Embryonic facial prominence (tissue), 1 donor: Measurements from ENCODE around the gene EPHA2.
"Not testable (repeated sequence)": the region's sequence is repeated elsewhere in the genome, so short reads cannot be mapped to it uniquely, and the experiment has no call there.

ENCODE experiments used
- DNase-seq: peaks from one replicate; pipeline ENCODE4 v3.0.0-alpha.2; 2016; ENCODE audit errors: extremely low spot score

The EPHA2 gene

DNA sequence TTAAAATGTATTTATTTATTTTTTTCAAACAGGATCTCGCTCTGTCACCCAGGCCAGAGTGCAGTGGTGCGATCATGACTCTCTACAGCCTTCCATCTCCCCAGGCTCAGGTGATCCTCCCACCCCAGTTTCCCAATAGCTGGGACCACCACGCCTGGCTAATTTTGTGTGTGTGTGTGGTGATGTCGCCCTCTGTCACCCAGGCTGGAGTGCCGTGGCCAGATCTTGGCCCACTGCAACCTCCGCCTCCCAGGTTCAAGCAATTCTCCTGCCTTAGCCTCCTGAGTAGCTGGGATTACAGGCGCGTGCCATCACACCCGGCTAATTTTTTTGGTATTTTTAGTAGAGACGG lies 12.3 kb upstream of the EPHA2 start:
- DNase-seq: not testable (repeated sequence)

DNA sequence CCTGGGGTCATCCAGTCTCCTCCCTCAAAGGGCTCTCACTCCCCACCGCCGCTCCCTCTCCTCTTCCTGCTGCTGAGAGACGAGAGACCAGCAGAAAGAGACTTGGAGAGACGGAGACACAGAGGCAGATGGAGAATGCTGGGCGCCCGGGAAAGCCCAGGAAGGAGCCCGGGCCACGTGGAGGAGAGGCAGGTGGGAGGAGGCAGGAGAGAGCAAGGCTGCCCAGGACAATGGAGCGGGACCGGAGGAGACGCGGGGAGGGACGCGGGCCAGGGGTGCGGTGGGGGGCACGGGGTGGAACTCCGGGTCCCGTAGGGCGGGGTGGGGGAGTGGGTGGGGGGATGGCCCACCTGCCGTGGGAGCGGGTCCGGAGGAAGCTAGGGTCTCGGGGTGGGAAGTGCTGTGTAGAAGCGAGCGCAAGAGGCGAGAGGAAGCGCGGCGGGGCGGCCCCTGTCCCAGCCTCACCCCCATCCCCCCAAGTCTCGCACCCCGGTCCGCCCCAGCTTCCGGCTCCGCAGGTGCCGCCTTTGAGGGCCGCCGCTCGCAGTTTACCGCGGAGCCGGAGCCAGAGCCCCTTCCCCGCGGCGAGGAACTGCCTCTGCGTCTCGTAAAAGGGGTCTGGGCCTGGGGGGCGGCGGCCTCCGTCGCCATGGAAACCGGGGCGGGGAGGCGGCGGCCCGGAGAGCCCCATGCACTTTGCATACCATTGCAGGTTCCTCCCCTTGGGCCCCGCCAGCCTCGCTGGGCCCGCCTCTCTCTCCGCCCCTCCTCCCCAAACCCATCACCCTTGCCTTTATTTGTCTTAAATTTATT lies 11.7 kb upstream of the EPHA2 start:
- no peak for DNase-seq

DNA sequence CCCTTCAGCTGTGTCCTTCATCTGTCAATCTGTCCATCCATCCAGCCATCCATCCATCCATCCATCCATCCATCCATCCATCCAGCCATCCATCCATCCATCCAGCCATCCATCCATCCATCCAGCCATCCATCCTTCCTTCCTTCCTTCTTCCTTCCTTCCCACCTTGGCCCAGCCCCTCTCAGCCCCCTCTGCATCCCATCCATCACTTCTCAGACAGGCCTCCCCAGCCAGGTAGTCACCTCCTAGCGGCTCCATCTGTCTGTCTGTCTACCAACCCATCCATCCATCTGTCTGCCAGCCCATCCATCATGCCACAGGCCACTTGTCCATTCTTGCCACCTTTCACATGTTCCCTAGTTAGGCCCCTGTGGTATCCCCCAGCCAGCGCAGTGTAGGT lies 10.2 kb upstream of the EPHA2 start:
- DNase-seq: no peak

DNA sequence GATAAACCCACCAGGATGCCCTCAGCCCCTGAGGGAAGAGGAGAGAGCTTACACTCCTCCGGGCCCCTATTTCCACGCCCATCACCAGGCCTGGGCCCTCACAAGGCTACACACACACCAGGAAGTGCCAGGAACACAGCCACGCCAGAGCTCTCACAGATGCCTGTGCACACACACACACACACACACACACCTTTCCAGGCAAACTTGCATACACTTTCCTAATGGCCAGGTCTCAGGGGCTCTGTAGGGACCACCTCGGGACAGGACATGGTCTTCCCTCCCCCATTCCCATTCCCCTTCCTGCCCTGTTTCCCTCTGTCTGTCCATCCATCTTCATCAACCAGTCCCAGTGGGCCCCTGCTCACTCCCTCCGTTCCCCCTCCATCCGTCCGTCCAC lies 9.7 kb upstream of the EPHA2 start:
- DNase-seq: no peak

DNA sequence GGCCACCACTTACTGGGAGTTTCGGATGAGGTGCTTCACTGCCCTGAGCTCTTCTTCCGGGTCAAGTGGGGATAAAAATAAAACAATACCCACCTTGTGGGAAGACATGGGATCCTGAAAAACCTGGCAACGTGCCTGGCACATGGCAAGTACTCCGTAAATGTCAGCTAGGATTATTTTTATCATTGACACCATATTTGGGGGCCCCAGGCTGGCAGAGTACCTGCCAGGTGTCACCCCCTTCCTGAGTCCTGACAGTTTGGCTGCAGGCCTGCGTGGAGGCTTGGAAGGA lies 9.2 kb upstream of the EPHA2 start:
- DNase-seq: no peak

DNA sequence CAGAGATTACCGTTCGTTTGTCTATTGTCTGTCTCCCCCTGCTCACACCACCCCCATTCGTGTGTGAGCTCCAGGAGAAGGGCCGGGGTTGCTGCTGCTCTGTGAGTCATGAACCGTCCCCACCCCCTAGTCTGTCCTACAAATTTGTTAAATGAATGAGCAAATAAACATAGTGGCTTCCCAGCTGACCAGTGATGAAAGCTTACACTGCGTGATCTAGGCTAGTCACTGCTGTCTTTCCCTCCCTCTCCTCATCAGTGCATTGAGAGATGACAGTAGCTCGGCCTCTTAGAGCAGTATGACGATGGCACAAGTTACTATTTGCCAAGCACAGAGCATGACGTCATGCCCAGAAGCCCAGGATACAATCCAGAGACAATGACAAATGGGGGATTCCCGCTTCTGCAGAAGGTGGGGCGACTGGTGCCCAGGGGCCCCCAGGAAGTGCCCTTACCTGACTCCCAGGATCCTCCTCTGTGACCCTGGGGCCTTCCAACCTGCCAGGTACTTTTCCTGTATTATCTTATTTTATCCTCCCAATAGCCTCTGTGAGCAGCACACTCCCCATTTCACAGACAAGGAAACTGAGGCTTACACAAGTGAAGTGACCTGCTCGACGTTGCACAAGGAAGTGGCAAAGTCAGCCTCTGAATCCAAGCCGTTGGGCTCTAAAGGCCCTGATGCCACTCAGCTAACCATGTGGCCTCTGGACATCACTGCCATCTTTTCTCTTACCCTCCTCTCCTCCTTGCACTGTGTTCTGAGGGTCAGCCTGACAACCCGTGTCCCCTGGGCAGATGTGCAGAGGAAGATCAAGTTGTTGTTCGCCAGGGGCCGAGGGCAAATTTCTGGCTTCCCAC lies 8.6 kb upstream of the EPHA2 start:
- no peak for DNase-seq

DNA sequence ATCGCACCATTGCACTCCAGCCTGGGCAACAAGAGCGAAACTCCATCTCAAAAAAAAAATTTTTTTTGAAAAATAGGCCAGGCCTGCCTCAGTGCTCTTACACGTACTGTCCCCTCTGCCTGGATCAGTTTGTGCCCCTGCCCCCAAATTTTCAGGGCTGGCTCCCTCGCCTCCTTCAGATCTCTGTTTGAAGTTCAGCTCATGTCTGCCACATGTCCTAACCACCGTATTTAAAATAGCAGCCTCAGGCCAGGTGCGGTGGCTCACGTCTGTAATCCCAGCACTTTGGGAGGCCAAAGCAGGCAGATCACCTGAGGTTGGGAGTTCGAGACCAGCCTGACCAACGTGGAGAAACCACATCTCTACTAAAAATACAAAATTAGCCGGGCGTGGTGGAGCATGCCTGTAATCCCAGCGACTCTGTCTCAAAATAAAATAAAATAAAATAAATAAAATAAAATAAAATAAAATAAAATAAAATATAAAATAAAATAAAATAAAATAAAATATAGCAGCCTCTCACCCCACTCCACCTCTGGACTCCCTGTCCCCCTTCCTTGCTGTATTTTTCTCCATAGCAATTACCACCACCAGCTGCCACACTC lies 7.8 kb upstream of the EPHA2 start:
- not testable (repeated sequence) for DNase-seq

DNA sequence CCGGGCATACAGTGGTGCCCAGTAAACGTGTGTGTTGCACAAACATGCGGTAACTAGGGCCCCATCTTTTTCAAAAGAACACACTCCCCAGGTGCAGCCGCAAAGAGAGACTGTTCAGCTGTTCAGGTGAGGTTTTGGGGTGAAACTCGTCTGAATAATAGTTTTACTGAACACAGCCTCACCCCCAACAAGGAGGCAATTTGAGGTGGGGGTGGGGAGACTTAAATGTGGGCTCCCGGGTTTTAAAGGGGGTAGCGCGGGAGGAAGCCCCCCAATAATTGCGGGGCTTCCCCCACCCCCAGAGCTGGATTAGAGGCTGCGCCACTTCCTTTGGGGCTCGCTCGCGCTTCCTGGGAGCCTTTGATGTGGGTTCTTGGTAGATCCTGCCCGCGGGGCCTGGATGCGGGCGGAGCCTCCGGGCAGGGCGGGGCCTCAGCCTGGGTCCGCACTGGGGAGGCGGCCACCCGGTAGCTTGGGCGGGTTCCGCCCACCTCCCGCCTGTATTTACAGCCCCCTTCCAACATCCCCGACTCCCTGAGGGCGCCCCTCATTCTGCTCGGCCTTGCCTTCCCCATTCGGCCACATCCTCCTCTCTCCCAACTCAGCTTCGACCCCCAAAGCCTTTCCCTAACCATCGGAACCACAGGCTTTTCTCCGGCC lies 6.4 kb upstream of the EPHA2 start:
- DNase-seq: no peak

DNA sequence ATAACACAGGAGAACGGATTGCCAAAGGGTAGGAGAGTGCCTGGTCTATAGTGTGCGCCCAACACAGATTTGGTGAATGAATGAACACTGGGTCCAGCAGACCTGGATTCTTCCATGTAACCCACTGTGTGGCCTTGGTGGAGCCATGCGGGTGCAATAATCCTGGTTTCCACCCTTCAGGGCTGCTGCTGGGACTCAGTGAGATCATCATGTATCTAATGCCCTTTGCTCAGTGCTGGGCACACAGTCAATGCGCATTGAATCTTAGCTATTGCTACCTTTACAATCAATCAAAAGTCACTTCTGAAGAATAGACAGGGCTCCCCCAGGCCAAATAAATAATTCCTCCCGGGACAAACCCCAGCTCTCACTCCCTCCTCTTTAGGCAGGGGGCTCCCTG lies 5.8 kb upstream of the EPHA2 start:
- no peak for DNase-seq

DNA sequence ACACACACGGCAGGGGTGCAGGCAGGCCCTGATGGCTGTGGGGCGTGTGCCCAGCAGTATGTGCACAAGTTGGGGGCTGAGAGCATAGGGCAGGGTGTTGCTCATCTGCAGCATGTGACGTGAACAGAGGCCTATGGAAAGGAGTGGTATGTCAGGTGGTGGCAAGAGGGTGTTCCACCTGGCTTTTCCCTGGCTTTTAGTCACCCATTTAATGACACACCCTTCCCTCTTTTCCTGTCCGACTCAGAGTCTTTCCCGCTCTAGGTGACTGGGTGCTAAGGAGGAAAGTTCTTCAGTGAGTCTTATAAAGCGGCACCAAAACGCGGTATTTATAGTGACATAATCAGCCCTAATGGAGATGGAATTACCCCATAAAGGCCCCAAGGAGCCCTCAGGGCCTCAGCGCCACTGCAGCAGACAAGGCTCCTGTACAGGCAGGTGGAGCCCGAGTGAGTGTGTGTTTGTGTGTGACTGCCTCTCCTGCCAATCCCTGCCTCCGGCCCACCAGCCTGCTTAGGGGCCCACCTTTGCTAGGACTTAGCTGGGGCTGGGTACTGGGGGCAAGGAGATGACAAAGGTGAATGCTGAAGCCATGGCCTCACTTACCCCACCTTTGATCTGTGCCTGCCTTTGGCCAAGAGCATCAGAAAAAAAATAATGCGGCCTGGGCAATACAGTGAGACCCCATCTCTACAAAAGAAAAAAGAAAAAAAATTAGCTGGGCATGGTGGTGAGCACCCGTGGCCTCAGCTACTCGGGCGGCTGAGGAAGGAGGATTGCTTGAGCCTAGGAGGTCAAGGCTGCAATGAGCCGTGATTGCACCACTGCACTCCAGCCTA lies 3.3 kb upstream of the EPHA2 start:
- no peak for DNase-seq

DNA sequence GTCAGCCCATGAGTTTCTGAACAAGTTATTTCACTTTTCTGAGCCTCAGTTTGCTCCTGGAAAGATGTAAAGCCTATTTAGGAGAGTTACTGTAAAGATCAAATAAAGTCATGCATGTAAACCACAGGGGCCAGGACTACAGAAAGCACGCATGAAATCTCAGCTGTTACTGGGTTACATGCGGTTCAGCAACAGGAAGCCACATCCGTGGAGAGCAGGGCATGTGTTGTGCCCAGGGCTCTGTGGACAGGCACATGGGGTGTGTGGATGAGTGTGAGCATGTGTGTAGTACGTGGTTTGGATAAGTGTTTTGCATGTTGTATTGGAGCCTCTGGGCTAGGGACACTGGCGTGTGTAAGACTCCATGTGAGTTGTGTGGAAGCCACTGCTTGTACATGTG lies 2.2 kb upstream of the EPHA2 start:
- DNase-seq: no peak

DNA sequence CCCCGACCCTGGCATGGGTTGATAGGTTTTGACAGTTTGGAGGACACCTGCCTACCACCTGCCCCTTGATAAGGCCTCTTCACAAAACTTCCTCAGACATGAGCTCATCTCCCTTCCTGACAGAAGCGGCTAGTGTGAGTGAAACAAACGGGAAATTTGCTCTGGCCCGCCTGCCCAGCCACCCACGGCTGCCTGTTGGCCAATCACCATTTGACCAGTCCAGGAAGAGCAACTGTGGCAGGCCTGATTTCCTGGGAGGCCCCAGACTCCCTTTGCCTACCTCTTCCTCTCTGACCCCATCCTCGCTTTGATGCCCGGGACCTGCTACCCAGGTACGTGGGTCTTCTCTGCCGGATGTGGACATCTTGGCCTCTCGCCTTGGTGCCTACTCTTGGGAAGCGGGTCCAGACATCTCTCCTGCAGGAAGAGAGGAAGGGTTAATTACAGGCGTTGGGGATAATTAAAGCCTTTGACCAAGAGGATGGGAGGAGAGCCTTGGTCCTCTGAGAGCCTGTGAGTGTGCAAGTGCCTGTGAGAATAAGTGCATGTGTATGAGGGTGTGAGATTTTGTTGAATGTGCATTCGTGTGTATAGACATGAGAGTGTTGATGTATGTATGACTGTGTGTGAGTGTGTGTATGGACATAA lies 1.1 kb upstream of the EPHA2 start:
- DNase-seq: no peak

DNA sequence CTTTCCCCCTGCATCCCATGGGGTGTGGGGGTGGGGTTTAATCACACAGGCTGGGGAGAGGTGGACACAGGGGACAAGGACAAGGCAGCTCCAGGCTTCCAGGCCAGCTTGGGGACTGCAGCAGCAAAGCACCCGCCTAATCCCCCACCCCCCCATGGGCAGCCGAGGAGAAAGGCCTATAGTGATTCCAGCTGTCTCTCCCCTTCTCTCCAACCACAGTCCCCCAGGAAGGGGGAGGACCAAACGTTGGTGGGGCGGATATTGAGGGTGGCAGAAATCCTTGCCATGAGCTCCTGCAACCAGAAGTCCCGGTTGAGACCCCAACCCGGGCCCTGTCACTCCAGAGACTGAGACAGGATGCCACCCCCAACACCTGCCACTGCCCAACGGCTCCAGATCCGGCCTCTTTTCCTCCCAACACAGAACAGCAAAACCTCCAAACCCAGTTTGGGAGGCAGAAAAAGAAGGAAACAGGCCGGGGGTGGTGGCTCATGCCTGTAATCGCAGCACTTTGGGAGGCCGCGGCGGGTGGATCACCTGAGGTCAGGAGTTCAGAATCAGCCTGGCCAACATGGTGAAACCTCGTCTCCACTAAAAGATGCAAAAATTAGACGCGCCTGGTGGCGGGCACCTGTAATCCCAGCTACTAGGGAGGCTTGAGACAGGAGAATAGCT lies 1.7 kb downstream of the EPHA2 start:
- DNase-seq: no peak

DNA sequence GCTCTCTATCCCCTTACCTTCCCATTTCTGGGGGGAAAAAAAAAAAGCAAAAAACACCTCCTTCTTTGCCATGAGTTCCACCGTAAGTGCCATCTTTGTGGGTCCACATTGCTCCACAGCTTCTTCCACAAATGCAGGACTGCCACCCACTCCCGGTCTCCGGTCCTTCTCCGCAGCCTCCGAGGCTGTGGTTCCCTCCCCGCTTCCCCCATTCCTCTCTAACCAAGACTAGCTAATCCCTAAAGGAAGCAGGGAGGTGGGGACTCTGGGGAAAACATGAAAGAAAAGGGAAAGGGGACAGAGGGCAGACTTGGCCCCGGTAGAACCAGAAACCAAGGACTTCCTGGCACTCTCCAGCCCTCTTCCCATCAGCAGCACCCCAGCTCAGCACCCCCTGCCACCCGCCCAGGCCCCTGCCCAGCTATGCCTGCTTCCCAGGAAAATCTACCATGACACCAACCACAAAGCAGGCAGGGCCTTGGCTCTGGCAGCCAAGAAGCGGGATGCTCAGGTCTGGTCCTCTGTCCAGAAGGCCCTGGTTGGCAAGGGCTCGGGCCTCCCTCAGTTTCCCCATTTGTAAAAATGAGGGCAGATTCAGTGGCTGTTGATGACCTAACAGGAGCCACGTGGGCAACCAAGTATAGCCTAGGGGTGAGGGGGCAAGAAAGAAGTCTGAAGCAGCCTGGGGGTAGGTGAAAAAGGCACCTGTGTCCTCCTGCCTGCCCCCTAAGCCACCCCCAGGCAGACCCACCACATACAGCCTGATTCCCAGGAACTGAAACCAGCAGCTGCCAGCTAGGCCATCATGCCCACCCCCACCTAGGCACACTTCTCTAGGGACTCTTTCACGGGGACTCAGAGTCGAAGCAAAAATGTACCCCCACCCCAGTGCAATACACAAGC lies 2.5 kb downstream of the EPHA2 start:
- no peak for DNase-seq

DNA sequence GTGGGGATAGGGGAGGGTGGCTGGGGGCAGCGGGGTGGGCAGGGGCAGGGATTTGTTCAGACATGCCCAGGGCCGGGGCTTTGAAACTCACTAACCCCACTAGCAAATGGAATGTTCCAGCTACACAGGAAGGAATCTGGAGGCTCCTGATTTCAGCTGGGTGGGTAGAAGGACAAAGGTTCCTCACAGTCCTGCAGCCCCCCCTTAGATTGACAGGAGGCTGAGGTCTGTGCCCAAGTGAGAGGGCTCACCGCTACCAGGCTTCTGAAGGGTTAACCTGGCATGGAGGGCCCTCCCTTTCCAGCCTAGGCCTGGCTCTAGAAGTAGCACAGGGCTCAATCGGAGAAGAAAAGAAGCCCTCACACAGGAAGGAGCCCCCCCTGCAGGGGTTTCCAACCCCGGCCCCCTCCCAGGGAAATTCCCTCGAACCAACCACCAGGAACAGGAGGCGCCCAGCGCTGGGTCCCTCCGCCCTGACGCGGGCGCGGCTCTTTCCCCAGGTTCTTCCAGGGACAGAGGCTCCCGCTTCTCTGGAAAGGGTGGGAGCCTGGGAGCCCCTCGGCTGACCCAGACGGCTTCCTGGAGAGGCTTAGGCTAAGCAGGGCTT lies 3.3 kb downstream of the EPHA2 start:
- no peak for DNase-seq

DNA sequence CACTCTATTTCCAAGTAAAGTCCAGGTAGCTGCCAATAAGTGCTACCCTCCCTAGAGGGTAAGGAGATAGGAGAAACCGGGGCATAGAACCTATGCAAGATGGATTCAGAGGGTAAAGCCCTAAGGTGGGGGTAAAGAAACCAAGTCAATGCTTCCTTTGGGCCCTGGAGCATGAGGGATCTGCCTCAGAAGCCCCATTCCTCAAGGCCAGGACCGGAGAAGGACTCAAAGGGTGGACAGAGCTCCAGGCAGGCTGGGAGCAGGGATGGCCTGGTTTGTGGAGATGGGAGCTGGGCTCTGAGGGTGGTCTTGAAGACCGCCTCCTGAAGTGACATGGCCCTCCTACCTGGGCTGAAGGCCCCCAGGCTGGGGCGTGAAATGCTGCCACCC lies 3.9 kb downstream of the EPHA2 start:
- no peak for DNase-seq

DNA sequence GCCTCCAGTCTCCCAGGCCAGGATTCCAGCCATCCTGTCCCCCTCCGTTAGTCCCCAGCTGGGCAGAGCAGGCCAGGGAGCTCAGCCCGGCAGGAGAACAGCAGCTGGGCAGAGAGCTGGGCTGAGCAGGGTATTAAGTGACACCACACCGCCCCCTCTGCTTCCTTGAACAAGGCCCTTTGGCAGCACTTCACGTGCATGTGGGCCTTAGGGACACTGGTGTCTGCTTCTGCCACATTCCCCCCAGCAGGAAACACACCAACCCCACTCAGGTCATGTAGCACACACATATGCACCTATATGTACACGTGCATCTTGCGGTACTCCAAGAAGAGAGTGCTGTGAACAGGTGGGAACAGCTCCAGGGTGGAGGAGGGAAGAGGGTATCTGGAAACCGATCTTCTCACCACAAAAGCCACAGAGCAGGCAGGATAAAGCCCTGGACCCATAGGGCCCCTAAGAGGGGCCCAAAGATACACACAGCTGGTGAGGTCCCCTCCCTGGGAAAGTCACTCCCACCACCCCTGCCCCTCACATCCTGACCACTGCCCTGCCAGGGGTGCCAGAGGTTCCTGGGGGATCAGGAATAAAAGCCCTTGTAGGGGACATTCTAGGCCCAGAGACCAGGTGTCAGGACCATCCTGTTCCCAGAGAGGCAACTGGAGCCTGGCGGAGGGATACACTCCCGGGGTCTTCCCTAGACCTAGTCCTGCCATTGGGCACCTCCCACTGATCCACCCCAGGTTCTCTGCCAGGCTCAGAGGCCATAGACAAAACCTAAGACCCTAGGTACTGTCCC lies 4.5 kb downstream of the EPHA2 start:
- no peak for DNase-seq

DNA sequence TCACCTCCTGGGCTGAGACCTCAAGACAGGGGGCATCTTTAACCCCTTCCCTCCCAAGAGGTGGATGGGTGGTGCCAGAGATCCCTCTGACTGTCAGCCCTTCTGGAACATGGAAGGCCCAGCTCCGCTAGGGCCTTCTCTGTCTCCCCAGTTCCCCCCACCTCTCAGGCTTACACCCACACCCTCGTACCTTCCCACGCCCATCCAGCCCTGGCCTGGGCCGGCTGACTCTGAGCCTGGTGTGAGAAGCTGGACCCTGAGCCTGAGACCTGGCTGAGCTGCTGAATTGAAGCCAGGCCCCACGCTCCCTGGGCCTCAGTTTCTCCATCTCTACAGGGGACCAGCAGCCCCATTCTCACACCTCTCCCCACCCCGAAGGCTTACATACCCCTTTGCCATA lies 5.4 kb downstream of the EPHA2 start:
- no peak for DNase-seq
